GM23338 (cell line): Measurements from ENCODE around the gene CSNK1G1. TPM values are rescaled to one million over a fixed set of nuclear protein-coding genes. Genes with fewer than 3 reads are reported as not detected.

Experiments
- ATAC-seq: fragments of 200-7000 bp; cut with Tn5 transposase; 3 replicates; pipeline ENCODE4 v1.9.1; 2020
- DNase-seq: peaks from one replicate; pipeline ENCODE4 v3.0.0-alpha.2; 2015; ENCODE audit warnings: low spot score
- H2AFZ ChIP-seq: fragments of 200-600 bp; sonication (generic); 2 replicates; pipeline ENCODE4 v1.8.0; 2016; ENCODE audit warnings: antibody characterized with exemption, mild to moderate bottlenecking, moderate library complexity
- H3F3A ChIP-seq: fragments of 200-600 bp; sonication (generic); replicated peaks from 2 replicates; pipeline ENCODE4 v1.8.0; 2017; ENCODE audit warnings: antibody characterized with exemption, mixed run types, low read depth
- H3K27ac ChIP-seq: fragments of 200-600 bp; sonication (generic); 2 replicates; pipeline ENCODE4 v1.6.1; 2016; ENCODE audit warnings: low read depth
- H3K27me3 ChIP-seq: fragments of 200-600 bp; sonication (generic); 2 replicates; pipeline ENCODE4 v1.8.0; 2016; ENCODE audit warnings: mild to moderate bottlenecking, mixed run types, moderate library complexity; ENCODE audit not compliant: insufficient read depth
- H3K36me3 ChIP-seq: fragments of 200-600 bp; sonication (generic); 2 replicates; pipeline ENCODE4 v1.8.0; 2016; ENCODE audit warnings: mild to moderate bottlenecking; ENCODE audit not compliant: insufficient read depth
- H3K4me1 ChIP-seq: fragments of 200-600 bp; sonication (generic); 2 replicates; pipeline ENCODE4 v1.8.0; 2016; ENCODE audit warnings: mild to moderate bottlenecking, moderate library complexity; ENCODE audit not compliant: insufficient read depth
- H3K4me2 ChIP-seq: fragments of 200-600 bp; sonication (generic); 2 replicates; pipeline ENCODE4 v1.7.1; 2017; ENCODE audit warnings: mixed run types
- H3K4me3 ChIP-seq: fragments of 200-600 bp; sonication (generic); 2 replicates; pipeline ENCODE4 v1.6.1; 2016; ENCODE audit warnings: mixed run types
- H3K79me2 ChIP-seq: fragments of 200-600 bp; sonication (generic); replicated peaks from 2 replicates; pipeline ENCODE4 v1.8.0; 2017; ENCODE audit warnings: mild to moderate bottlenecking; ENCODE audit not compliant: insufficient read depth
- H3K9me2 ChIP-seq: fragments of 200-600 bp; sonication (generic); 2 replicates; pipeline ENCODE4 v1.8.0; 2017; ENCODE audit not compliant: insufficient read depth
- H4K20me1 ChIP-seq: fragments of 200-600 bp; sonication (generic); replicated peaks from 2 replicates; pipeline ENCODE4 v1.8.0; 2017; ENCODE audit warnings: mild to moderate bottlenecking; ENCODE audit not compliant: insufficient read depth
- H3K27ac Mint-ChIP-seq: 2 replicates; pipeline ENCODE4 v1.8.0; 2020; ENCODE audit warnings: inconsistent platforms, mild to moderate bottlenecking, moderate library complexity, mixed read lengths
- H3K27me3 Mint-ChIP-seq: 3 replicates; pipeline ENCODE4 v1.8.0; 2022; ENCODE audit warnings: low read depth, mild to moderate bottlenecking, moderate library complexity, mixed read lengths, inconsistent platforms; ENCODE audit not compliant: insufficient read depth, poor library complexity
- H3K36me3 Mint-ChIP-seq: 3 replicates; pipeline ENCODE4 v1.8.0; 2021; ENCODE audit warnings: low read depth, mild to moderate bottlenecking, inconsistent platforms, moderate library complexity, mixed read lengths
- H3K4me1 Mint-ChIP-seq: 3 replicates; pipeline ENCODE4 v1.8.0; 2020; ENCODE audit warnings: mild to moderate bottlenecking, inconsistent platforms, mixed read lengths
- H3K4me3 Mint-ChIP-seq: 3 replicates; pipeline ENCODE4 v1.8.0; 2021; ENCODE audit warnings: moderate library complexity, mild to moderate bottlenecking, inconsistent platforms, mixed read lengths
- H3K9me3 Mint-ChIP-seq: 3 replicates; pipeline ENCODE4 v1.8.0; 2020; ENCODE audit warnings: moderate library complexity, mild to moderate bottlenecking, inconsistent platforms, mixed read lengths
- CTCF ChIP-seq, 2 experiments: fragments of 200-600 bp in 1 of 2; sonication (generic) in 1 of 2; conservative IDR thresholded peaks; 2 replicates each; pipeline versions ENCODE4 v1.5.1 to v1.6.1; 2016 to 2017; ENCODE audit warnings: antibody characterized with exemption in 2 of 2, low read depth in 2 of 2, mild to moderate bottlenecking in 2 of 2, moderate library complexity in 1 of 2
- EZH2phosphoT487 ChIP-seq: fragments of 200-600 bp; sonication (generic); IDR thresholded peaks from one replicate; pipeline ENCODE4 v1.8.1; 2018; ENCODE audit warnings: antibody characterized with exemption; ENCODE audit not compliant: unreplicated experiment
- JUNB ChIP-seq: IDR thresholded peaks from one replicate; pipeline ENCODE4 v1.6.1; 2016; ENCODE audit warnings: antibody characterized with exemption; ENCODE audit not compliant: unreplicated experiment
- STAT1 ChIP-seq: IDR thresholded peaks from one replicate; pipeline ENCODE4 v1.6.1; 2016; ENCODE audit warnings: antibody characterized with exemption; ENCODE audit not compliant: unreplicated experiment
- ZNF331 ChIP-seq: fragments of 250-450 bp; sonication (Bioruptor Pico); IDR thresholded peaks from 2 replicates; pipeline ENCODE4 v1.5.0; 2020; ENCODE audit warnings: low read depth, mild to moderate bottlenecking, moderate library complexity
- ZNF462 ChIP-seq: fragments of 250-450 bp; sonication (Bioruptor Pico); IDR thresholded peaks from 2 replicates; pipeline ENCODE4 v1.5.0; 2020; ENCODE audit warnings: mild to moderate bottlenecking, moderate library complexity
- polyA plus RNA-seq: library from polyadenylated mRNA; unstranded; fragments of >200 nt; fragmentation: Nextera tagmentation; extraction: Ambion mirVana; gene quantifications from 2 replicates; pipeline ENCODE4 v1.2.1, GENCODE V29; 2016
- total RNA-seq: library from RNA; depleted of rRNA; stranded (reverse); fragments of >200 nt; shearing (Covaris generic); gene quantifications from 2 replicates; pipeline ENCODE4 v1.2.3, GENCODE V29; 2014

Gene CSNK1G1
- total and polyA plus RNA-seq, 2 experiments from 2014 or later: 9.3 to 13.4 TPM

GRCh38 chr15:64166102-64166890, 189.7 kb downstream of the CSNK1G1 start (continued):
- TF ChIP-seq ZNF462 (CRISPR knock-in tag) (no peak), ZNF331 (CRISPR knock-in tag) (no peak), CTCF (conservative IDR thresholded peaks at IDR 0.05; ENCODE audit: low read depth in 2 of 2) (no peak), STAT1 (no peak)

- H3K9me3 Mint-ChIP-seq: no peaks in the 10 kb centered on the region
- no peak overlapping the region for H3K4me2 ChIP-seq
- no peaks in the 10 kb centered on the region for H3K9me2 ChIP-seq
- peaks cover 24% of the 10 kb centered on the region for H3K4me1 Mint-ChIP-seq
- no peak overlapping the region for H3K27ac Mint-ChIP-seq
- H3K36me3 ChIP-seq: peaks cover 14% of the 10 kb centered on the region
- H3K27ac ChIP-seq: 0 out of 2 replicates have a peak overlapping the region, but pooled peaks have one; percentile 39
- no peak overlapping the region for H3K4me3 ChIP-seq
- H3K27me3 ChIP-seq: no peaks in the 10 kb centered on the region
- H4K20me1 ChIP-seq: peaks cover 15% of the 10 kb centered on the region
- H3F3A ChIP-seq: peaks cover 14% of the 10 kb centered on the region; the same call in 1 of the 2 replicates
- peaks cover 21% of the 10 kb centered on the region for H3K79me2 ChIP-seq
- H2AFZ ChIP-seq: no peak overlapping the region
- H3K4me1 ChIP-seq: peaks cover 25% of the 10 kb centered on the region
- peaks cover 2% of the 10 kb centered on the region for H3K27me3 Mint-ChIP-seq
- DNase-seq: no peak
- H3K36me3 Mint-ChIP-seq: peaks cover 19% of the 10 kb centered on the region
- H3K4me3 Mint-ChIP-seq: no peak overlapping the region
- ATAC-seq: no peak
- no peak for TF ChIP-seq CTCF (conservative IDR thresholded peaks at IDR 0.05; ENCODE audit: low read depth in 2 of 2)
- no peak for TF ChIP-seq JUNB
- TF ChIP-seq EZH2phosphoT487: no peak
Measured at GRCh38 chr15:64164436-64164835, 191.5 kb downstream of the CSNK1G1 start.
